Measurements from ENCODE around the gene FAM53B.

Gene FAM53B

GRCh38 chr10:124727361-124727960, 16.7 kb downstream of the FAM53B start:
- DNase-seq: no peak

GRCh38 chr10:124725791-124726190, 18.4 kb downstream of the FAM53B start:
- DNase-seq: no peak

GRCh38 chr10:124725171-124725631, 19.0 kb downstream of the FAM53B start:
- DNase-seq: peak; percentile 3

GRCh38 chr10:124724279-124725027, 19.7 kb downstream of the FAM53B start:
- no peak for DNase-seq

GRCh38 chr10:124723826-124724225, 20.4 kb downstream of the FAM53B start:
- no peak for DNase-seq

- peak; percentile 52 for DNase-seq
Observed at GRCh38 chr10:124722798-124723783, 21.1 kb downstream of the FAM53B start.

GRCh38 chr10:124721330-124722045, 22.7 kb downstream of the FAM53B start:
- DNase-seq: no peak

GRCh38 chr10:124719213-124719851, 24.8 kb downstream of the FAM53B start:
- DNase-seq: peak; percentile 65

GRCh38 chr10:124717911-124718741, 26.1 kb downstream of the FAM53B start:
- peak; percentile 80 for DNase-seq

GRCh38 chr10:124717041-124717757, 27.0 kb downstream of the FAM53B start:
- no peak for DNase-seq

GRCh38 chr10:124716369-124716768, 27.8 kb downstream of the FAM53B start:
- no peak for DNase-seq

GRCh38 chr10:124715439-124715838, 28.7 kb downstream of the FAM53B start:
- DNase-seq: no peak

- DNase-seq: no peak
Observed at GRCh38 chr10:124713679-124714255, 30.4 kb downstream of the FAM53B start.

GRCh38 chr10:124712704-124713407, 31.3 kb downstream of the FAM53B start:
- no peak for DNase-seq

GRCh38 chr10:124711145-124711544, 33.0 kb downstream of the FAM53B start:
- no peak for DNase-seq

GRCh38 chr10:124710266-124710881, 33.8 kb downstream of the FAM53B start:
- no peak for DNase-seq

- no peak for DNase-seq
Observed at GRCh38 chr10:124709861-124710260, 34.3 kb downstream of the FAM53B start.

- DNase-seq: no peak
Observed at GRCh38 chr10:124708922-124709520, 35.2 kb downstream of the FAM53B start.

Measured in activated naive CD4-positive, alpha-beta T cell treated with anti-CD3 and anti-CD28 coated beads, Interleukin-2, amount 50 U/mL, for 16 hours (primary cell).